DND-41 (cell line): ENCODE measurements around the gene FITM2.
"Not testable (repeated sequence)": the region's sequence is repeated elsewhere in the genome, so short reads cannot be mapped to it uniquely, and the experiment has no call there.

Source experiments
- ATAC-seq: fragments of 200-7000 bp; cut with Tn5 transposase; 3 replicates; pipeline ENCODE4 v1.9.1; 2021; ENCODE audit warnings: low read depth; ENCODE audit not compliant: insufficient read depth
- DNase-seq: peaks from one replicate; pipeline ENCODE4 v3.0.0-alpha.2; 2020
- H2AFZ ChIP-seq: 2 replicates; pipeline ENCODE4 v1.6.0; 2012; ENCODE audit warnings: low read depth, low read length
- H3K27ac ChIP-seq: 2 replicates; pipeline ENCODE4 v1.5.1; 2012; ENCODE audit warnings: low read length, inconsistent platforms
- H3K27me3 ChIP-seq: fragments of 200-600 bp; sonication (generic); 2 replicates; pipeline ENCODE4 v1.6.0; 2012; ENCODE audit warnings: low read length, mild to moderate bottlenecking, inconsistent platforms; ENCODE audit not compliant: insufficient read depth, poor library complexity
- H3K36me3 ChIP-seq: 2 replicates; pipeline ENCODE4 v1.5.1; 2012; ENCODE audit warnings: low read length, inconsistent platforms; ENCODE audit not compliant: insufficient read depth
- H3K4me1 ChIP-seq: 2 replicates; pipeline ENCODE4 v1.5.1; 2012; ENCODE audit warnings: mild to moderate bottlenecking, low read length; ENCODE audit not compliant: insufficient read depth
- H3K4me2 ChIP-seq: 2 replicates; pipeline ENCODE4 v1.6.0; 2012; ENCODE audit warnings: mild to moderate bottlenecking, moderate library complexity, low read length, inconsistent platforms; ENCODE audit not compliant: insufficient read depth
- H3K4me3 ChIP-seq, 2 experiments: fragments of 200-600 bp in 1 of 2; shearing (Covaris generic) in 1 of 2; 2 replicates each; pipeline ENCODE4 v1.5.1; 2012 to 2016; ENCODE audit warnings: inconsistent platforms in 2 of 2, low read length in 2 of 2, mild to moderate bottlenecking in 2 of 2, low read depth in 1 of 2, moderate library complexity in 1 of 2
- H3K79me2 ChIP-seq: 2 replicates; pipeline ENCODE4 v1.6.0; 2012; ENCODE audit warnings: low read length, inconsistent platforms; ENCODE audit not compliant: insufficient read depth
- H3K9ac ChIP-seq: 2 replicates; pipeline ENCODE4 v1.6.0; 2012; ENCODE audit warnings: low read depth, mild to moderate bottlenecking, inconsistent platforms, low read length, moderate library complexity
- H3K9me3 ChIP-seq: 2 replicates; pipeline ENCODE4 v1.5.1; 2012; ENCODE audit warnings: low read length, moderate library complexity, mild to moderate bottlenecking, inconsistent platforms; ENCODE audit not compliant: insufficient read depth, severe bottlenecking
- H4K20me1 ChIP-seq: 2 replicates; pipeline ENCODE4 v1.6.0; 2012; ENCODE audit warnings: low read length; ENCODE audit not compliant: insufficient read depth
- CTCF ChIP-seq: IDR thresholded peaks from 2 replicates; pipeline ENCODE4 v1.5.1; 2012; ENCODE audit warnings: borderline replicate concordance, low read length, moderate library complexity, mild to moderate bottlenecking; ENCODE audit not compliant: poor library complexity, severe bottlenecking; ENCODE audit errors: extremely low read depth
- EZH2 ChIP-seq: IDR thresholded peaks from 3 replicates; pipeline ENCODE4 v1.6.1; 2012; ENCODE audit warnings: borderline replicate concordance, low read depth, mild to moderate bottlenecking, moderate library complexity, low read length, inconsistent platforms; ENCODE audit not compliant: severe bottlenecking

FITM2 gene

GRCh38 chr20:44334709-44335108 lies 23.7 kb upstream of the FITM2 start:
- Histone ChIP-seq H3K79me2 (no peaks in the 10 kb centered on the region), H2AFZ (no peak overlapping the region), H3K36me3 (no peaks in the 10 kb centered on the region), H3K27me3 (peaks cover 9% of the 10 kb centered on the region), H3K27ac (no peak overlapping the region), H3K9me3 (no peaks in the 10 kb centered on the region), H4K20me1 (no peaks in the 10 kb centered on the region), H3K9ac (no peak overlapping the region), H3K4me1 (no peaks in the 10 kb centered on the region), H3K4me3 (no peak overlapping the region), H3K4me2 (no peak overlapping the region)
- no peak for DNase-seq
- TF ChIP-seq EZH2 (no peak), CTCF (no peak)
- no peak for ATAC-seq

GRCh38 chr20:44334306-44334705 lies 23.3 kb upstream of the FITM2 start:
- Histone ChIP-seq H3K27ac (no peak overlapping the region), H3K9ac (no peak overlapping the region), H3K4me1 (no peaks in the 10 kb centered on the region), H4K20me1 (no peaks in the 10 kb centered on the region), H3K27me3 (peaks cover 10% of the 10 kb centered on the region), H3K4me3 (no peak overlapping the region), H3K79me2 (no peaks in the 10 kb centered on the region), H3K9me3 (no peaks in the 10 kb centered on the region), H2AFZ (no peak overlapping the region), H3K4me2 (no peak overlapping the region), H3K36me3 (no peaks in the 10 kb centered on the region)
- DNase-seq (no peak), ATAC-seq (no peak)
- TF ChIP-seq CTCF (no peak), EZH2 (no peak)

GRCh38 chr20:44331201-44331600 lies 20.2 kb upstream of the FITM2 start:
- Histone ChIP-seq H3K4me2 (no peak overlapping the region), H2AFZ (no peak overlapping the region), H3K9ac (no peak overlapping the region), H3K27me3 (peaks cover 16% of the 10 kb centered on the region), H3K4me3 (no peak overlapping the region), H3K9me3 (no peaks in the 10 kb centered on the region), H3K79me2 (no peaks in the 10 kb centered on the region), H3K4me1 (no peaks in the 10 kb centered on the region), H3K27ac (no peak overlapping the region), H4K20me1 (no peaks in the 10 kb centered on the region), H3K36me3 (no peaks in the 10 kb centered on the region)
- no peak for TF ChIP-seq EZH2
- no peak for TF ChIP-seq CTCF
- no peak for DNase-seq
- no peak for ATAC-seq

DNA sequence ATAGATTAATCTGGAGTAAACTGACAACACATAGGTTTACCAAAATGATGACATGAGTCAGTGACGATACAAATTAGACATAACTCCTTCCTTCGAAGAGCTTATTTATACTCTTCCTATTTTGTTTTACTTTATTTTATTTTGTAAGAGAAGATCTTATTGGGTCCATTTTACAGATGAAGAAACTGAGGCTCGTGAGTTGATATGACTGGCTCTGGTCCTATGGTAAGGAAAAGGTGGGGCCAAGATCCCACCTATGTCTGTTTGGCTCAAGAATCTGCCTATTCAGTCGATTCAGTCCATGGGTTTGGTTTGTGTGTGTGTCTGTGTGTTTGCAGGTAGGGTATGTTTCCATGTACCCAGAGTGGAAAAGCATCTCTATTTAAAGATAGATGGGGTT lies 17.4 kb upstream of the FITM2 start:
- Histone ChIP-seq H3K9me3 (no peaks in the 10 kb centered on the region), H3K9ac (no peak overlapping the region), H3K4me1 (no peaks in the 10 kb centered on the region), H4K20me1 (no peaks in the 10 kb centered on the region), H3K27ac (no peak overlapping the region), H3K27me3 (peaks cover 15% of the 10 kb centered on the region), H3K4me2 (no peak overlapping the region), H3K36me3 (no peaks in the 10 kb centered on the region), H2AFZ (no peak overlapping the region), H3K79me2 (no peaks in the 10 kb centered on the region), H3K4me3 (no peak overlapping the region)
- ATAC-seq (no peak), DNase-seq (no peak)
- TF ChIP-seq CTCF: no peak
- TF ChIP-seq EZH2: no peak

GRCh38 chr20:44327748-44328147 lies 16.7 kb upstream of the FITM2 start:
- H3K9me3 ChIP-seq, H3K79me2 ChIP-seq, ATAC-seq, H3K36me3 ChIP-seq, H2AFZ ChIP-seq, H3K4me2 ChIP-seq, H3K27ac ChIP-seq, H4K20me1 ChIP-seq, H3K4me1 ChIP-seq, H3K9ac ChIP-seq, DNase-seq, H3K4me3 ChIP-seq: not testable (repeated sequence)
- peaks cover 15% of the 10 kb centered on the region for H3K27me3 ChIP-seq
